ENCODE results near the gene MAPK1IP1L. TPM values are rescaled to one million over a fixed set of nuclear protein-coding genes. Genes with fewer than 3 reads are reported as not detected.

MAPK1IP1L gene
- total RNA-seq, 1 donor from 2014 or later: 24.7 TPM

DNA sequence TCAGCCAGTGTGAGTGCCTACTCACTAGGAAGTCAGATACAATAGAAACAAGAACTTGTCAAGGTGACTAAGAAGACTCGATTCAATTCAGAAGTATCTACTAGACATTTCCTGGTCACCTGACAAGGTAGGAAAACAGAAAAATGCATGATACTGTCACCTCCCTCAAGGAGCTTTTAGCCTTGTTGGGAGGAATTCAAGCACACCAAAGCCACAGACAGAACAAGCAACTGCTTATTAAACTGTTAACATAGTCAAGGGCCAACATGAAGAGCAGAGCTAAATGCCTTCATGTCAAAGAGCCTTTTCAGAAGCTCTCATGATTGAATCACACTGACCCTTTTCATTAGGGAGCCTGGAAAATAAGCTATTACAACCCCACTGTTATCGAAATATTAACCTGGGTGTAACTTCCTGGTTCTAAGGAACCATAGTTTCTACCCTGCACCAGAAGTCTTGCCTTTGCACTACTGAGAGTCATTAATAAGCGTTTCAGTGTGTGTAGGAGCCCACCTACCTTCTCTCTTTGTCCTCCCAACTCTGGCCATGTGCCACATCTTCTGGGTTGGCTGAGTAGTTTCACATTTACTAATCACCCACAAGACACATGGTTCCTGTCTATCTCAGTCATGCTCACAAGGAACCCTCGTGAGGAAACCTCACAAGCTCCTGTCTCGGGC lies 46.6 kb downstream of the MAPK1IP1L start:
- no peak for DNase-seq

DNA sequence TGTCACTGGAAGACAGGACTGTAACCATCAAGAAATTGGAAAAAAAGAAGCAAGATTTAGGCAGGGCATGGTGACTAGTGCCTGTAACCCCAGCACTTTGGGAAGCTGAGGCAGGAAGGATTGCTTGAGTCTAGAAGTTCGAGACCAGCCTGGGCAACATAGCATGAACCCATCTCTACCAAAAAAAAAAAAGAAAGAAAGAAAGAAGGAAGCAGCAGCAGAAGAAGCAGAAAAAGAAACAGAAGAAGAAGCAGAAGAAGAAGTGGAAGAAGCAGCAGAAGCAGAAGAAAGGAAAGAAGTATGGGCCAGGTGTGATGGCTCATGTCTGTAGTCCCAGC lies 47.1 kb downstream of the MAPK1IP1L start:
- DNase-seq: no peak

DNA sequence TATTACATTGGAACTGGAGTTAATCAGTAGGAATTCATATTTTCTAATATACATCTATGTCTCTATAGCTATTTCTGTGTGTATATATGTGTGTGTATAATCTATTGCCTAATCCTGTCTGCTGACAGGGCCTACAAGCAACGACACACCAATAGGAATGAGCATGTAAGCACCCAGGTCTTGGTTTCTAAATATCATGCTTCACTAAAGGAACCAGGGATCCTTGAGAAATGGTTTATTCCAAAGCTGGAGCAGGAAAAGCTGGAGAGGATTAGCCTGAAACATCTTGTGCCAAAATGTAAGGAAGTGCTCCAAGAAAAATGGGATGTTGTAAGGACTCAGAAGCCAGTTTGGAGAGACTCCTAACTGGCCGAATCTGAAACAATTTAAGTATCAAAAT lies 48.3 kb downstream of the MAPK1IP1L start:
- DNase-seq: peak; percentile 94

DNA sequence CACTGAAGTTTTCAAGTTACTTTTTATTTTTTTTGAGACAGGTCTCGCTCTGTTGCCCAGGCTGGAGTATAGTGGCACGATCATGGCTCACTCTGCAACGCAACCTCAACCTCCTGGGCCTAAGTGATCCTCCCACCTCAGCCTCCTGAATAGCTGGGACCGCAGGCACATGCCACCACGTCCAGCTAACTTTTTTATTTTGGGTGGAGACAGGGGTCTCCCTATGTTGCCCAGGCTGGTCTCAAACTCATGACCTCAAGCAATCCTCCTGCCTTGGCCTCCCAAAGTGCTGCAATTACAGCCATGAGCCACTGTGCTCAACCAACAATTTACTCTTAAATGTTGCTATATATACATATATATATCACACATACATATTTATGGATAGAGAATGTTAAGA lies 50.3 kb downstream of the MAPK1IP1L start:
- DNase-seq: no peak

DNA sequence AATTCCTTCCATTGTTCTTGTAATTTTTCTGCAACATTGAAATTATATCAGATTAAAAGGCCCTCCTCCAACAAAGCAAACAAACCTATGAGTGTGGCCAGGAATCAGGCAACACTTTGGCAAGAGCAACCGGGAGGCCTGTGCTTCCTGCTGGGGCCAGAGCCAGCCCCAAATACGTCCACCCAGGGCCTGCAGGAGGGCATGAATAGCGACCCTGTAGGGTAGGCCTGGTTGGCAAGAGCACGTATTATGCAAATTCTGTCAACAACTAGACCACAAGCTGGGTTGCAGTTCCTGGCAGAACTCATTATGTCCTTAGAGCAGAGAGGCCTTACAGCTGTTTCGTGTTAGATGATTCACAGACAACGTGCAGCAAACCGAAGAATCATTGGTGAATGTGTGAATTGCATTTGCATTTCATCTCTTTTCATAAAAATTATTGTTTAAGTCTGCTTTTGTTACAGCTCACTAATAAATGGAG lies 50.7 kb downstream of the MAPK1IP1L start:
- DNase-seq: peak; percentile 98

DNA sequence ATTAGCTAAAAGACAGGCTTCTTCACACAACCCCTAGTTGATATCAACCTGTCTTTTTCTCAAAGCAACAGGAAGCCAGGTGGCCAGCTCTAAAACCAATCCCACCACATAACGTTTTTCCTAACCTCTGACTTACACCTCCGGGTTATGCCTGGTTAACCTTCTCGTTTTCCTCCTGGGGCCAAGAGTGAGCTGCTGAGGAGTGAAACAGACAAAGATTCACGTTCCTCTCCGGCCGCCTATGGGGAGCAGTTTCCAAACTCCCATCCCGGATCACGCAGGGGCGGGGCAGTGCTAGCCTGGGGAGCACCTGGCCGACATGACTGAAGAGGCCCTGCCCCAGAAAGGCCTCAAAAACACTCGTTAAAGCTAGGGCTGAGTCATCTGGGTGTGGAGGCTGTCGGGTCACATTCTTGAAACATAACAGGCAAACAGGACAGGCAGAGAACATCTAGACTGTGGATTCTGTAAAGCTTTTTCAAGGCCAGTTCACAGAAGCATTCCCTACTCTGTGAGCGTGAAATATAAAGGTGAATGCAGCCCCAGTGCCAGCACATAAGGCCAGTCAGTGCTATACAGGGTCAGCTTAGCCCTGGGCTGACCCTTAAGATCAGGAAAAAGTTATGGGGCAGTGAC lies 51.7 kb downstream of the MAPK1IP1L start:
- peak; percentile 80 for DNase-seq

DNA sequence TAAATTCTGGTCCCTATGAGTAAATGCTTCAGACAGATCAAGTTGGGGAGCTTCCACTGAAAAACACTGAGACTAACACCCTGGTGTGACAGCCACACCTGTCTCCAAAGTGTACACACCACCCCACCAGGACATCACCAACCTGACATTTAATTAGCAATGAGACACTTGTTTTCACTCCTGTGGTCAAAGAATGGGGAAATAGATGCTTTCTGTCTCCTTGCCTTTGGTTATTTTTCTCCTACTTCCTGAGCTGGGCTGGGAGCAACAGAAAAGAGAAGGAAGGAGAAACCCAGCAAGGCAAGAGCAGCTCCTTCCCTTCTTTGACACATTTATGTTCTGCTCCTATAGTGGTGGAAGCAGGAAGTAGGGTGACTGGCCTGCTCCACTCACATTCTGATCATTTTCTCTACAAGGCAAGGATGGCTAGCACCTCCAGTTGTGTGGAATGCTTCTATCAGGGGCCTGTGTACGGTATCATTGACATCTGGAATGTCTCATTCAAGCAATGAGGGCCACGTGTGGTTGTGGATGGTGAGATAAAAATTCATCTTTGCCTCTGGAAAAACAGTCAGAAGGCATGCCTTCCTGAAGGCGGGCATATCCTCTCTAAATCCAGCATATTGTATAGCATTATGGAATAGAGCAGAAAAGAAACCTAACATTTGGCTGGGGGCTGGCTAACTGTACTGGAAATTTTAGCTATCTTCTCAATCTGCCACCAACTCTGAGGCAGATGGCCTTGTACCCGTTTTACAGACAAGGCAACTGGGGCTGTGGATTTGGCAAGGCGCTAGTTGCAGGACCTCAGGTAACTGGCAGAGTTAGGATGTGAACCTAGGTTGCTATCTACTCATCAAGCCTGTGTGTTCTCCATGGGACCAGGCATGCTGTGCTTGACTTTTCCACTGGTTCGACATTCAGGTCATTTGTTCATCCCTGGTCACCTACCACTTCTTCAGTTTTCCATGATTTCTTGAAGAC lies 52.8 kb downstream of the MAPK1IP1L start:
- DNase-seq: no peak

DNA sequence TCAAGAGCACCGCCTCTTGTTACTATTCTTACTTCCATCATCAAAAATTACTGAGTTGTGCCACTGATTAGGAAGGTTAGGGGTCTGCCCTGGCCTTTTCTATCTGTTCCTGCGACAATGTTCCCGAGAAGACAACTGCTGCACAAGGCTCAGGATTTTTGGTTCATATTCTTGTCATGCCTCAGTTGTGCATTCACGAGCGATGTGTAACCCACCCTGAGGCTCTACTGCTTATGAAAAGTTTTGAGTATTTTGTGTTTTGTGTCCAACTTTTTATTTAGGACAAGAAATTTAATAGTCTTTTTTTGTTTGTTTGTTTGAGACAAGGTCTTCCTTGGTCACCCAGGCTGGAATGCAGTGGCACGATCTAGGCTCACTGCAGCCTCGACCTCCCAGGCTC lies 54.5 kb downstream of the MAPK1IP1L start:
- no peak for DNase-seq

DNA sequence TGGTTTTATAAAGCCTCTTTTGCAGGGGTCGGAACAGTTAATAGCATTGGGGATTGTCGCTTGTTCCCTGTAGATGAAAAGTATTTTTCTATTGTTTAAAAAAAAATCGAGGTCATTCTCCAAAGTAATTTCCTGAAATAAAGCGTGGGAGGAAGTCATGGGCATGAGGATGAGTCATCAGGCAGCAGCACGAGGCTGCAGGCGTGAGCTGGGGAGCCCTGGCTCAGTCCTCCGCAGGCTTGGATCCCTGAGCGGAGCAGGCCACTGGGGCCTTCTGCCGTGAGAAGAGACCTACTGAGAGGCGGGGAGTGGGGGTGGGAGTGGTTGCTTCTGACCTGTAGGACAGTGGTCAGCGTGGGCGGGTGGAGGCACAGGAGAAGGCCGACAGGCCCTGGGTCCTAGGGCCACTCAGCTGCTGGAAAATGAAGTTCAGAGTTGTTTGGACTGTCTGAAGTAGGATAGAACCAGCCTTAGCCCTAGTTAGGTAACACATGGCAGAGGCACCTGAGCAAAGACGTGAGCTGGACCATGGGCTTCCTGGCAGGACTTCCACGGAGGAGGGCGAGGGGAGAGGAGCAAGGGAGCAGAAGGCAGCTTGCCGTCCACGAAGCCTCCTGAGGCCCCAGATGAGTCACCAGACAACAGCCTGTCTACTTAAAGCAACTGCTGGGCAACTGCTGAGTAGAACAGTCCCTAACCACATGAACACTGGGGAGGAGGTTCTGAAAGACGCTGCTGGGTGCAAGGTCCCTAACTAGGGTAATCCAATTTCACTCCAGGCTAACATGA lies 56.5 kb downstream of the MAPK1IP1L start:
- DNase-seq: peak; percentile 74

DNA sequence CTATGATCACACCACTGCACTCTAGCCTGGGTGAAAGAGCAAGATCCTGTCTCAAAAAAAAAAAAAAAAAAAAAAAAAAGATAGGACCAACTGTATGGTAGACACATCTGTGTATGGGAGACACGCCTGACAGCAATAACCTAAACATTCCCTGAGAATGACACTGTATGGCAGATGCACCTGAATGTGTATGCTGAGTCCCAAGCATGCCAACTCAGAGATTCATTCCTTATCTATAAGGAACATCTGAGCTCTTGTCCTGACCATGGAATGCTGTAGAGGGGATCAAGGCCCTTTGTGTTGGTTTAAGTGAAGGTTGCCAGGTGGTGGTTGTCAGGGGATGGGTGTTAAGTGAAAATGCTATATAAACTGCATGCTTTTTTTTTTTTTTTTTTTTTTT lies 58.4 kb downstream of the MAPK1IP1L start:
- DNase-seq: no peak

DNA sequence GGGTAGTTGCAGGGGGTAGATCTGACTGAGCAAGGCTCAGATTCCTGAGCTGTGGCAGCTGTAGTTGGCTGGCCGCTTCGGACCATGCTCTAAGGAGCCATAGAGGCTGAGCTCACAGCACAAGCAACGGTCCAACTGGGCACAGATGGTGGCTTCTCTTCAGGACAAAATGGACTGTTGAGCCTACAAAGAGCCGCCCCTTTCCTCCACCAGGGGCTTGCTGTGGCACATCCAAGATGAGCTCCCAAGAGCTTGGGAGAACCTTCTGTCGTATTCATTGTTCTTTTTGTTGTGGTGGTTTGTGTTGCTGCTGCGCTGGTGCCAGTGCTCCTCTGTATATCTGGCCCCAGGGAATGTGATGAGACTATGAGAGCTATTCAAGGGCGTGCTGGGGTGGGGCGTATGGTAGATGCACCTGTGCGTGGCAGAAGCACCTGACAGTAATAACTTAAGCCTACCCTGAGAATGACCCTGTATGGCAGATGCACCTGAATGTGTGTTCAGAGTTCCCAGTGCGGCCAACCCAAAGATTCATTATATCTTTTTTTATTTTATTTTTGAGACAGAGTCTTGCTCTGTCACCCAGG lies 59.8 kb downstream of the MAPK1IP1L start:
- no peak for DNase-seq

DNA sequence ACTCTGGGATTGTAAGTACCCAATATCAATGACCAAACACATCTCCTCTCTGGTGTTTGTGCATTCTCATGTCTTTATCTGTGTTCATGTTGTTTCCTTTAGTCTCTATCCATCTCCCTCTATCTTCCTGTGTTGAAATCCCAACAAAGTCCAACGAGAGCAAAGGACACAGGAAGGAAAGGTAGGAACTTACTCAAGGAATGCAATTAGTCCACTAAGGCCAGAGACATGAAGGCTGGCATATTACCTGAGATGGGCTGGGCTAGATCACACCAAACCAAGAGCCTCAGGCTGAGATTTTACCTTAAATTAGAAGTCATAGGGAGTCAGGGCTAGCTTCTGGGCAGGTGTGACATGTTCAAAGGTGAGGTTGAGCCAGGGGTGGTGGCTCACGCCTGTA lies 63.3 kb downstream of the MAPK1IP1L start:
- DNase-seq: no peak

DNA sequence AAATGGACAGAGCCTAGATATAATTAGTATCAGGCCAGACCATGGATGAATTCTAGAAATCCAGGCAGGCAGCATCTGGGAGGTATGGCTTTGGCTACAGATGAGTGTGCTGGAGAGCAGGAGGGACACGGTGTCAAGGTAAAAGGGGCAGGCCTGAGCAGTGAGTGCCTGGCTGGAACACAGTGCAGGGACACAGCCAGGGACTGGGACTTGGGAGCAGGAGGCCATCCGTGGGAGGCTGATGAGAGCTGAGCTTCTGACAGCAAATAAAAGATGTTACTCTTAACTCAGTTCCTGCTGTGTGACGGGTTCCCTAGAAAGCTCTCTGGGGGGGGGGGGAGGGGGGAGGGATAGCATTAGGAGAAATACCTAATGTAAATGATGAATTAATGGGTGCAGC lies 64.0 kb downstream of the MAPK1IP1L start:
- DNase-seq: no peak

DNA sequence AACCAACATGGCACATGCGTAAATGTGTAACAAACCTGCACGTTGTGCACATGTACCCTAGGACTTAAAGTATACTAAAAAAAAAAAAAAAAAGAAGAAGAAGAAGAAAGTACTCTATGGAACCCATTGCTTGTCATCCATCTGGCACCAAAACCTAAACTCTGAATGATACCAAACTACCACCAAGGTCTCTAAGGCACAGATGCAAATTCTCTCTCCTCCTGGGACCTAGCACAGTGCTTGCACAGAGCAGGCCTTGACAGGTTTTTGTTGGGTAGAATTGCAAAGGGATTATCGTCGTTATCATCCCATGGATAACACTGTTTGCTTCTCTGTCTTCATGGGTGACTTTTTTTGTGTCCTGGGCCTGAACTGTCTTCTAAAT lies 64.4 kb downstream of the MAPK1IP1L start:
- no peak for DNase-seq

DNA sequence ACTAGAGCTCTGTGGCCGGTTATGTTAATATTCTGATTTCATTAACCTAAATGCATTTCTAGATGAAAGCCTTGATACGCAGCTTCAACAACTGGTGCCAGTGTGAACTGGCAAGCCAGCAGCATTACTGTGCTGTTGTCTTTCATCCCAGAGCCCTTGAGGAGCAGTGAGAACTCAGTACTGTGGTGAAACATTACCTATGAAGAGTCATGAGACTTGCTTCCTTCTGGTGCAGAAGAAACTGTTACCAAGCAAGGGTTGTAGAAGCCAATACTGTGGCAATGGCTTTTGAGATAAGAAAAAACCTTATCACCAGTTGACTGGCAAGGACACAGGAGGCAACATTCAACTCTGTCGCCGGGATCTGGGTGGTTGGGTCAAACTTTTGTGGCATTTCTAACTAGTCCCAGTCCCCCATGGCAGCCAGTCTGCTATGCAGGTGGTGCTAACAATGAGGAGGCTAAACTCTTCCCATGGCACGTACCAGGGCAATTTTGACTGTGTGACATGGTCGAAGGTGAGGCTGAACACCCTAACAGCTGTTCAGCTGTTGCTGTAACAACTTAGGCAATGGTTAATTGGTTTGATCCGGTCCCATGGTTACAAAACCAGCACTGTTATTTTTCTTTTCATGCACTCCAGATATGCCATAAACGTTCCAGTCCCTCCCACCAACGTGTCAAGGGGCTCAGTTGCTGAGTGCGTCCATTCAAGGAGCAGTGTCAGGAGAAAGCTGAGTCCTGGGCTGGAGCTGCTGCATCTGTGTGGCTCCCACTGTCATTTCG lies 65.0 kb downstream of the MAPK1IP1L start:
- DNase-seq: no peak

DNA sequence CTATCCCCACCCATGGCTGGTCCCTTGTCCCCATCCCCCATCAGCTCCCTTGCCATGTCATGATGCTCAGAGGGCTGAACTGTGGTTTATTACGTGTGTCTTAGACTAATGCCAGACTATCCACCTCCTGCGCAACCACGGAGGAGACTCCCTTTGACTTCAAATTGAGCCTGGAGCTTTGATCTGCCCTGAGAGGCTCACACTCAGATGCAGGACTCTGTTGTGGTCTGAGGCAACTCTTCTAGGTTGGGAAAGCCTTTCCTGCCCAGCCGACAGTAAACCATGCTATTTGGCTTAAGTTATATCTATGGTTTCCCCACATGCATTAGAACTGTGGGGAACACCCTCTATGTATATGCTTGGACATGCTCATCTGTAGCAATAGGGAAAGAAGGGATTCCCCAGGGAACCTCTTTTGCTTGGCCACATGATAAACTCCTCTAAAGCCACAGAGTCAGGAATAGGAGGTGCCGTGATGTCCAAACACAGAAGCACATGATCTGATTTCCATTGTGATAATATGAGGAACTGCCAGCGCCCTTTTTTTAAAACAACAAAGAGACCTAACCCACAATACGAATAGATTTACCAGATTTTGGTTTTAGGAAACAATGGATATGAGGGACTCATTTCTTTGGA lies 66.5 kb downstream of the MAPK1IP1L start:
- DNase-seq: no peak

DNA sequence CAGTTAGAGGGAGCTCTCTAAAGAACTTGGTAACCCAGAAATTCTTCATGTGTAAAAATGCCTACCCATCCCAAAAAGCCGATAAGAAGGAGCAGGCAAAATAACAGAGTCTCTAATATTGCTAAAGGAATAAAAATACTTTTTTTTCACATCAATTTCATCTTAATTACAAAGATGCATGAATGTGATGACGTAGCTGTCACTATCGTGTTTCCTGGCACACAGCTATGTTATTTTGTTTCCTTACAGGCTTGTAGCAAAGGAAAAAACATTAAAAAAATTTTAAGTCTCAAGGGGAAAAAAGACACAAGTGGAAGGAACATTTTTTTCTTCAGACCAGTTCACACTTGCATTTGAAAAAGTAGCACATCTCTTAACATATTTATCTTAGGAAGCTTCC lies 67.3 kb downstream of the MAPK1IP1L start:
- DNase-seq: no peak
